GM12892 (cell line): ENCODE measurements around the gene MCM3AP.

Experiments used
- POLR2A ChIP-seq: IDR thresholded peaks from 2 replicates; pipeline ENCODE4 v1.6.1; 2011; ENCODE audit warnings: low read depth, low read length, control low read depth
- POLR2AphosphoS5 ChIP-seq: IDR thresholded peaks from 2 replicates; pipeline ENCODE4 v1.6.1; 2011; ENCODE audit warnings: low read depth, low read length, control low read depth

- TF ChIP-seq POLR2AphosphoS5 (no peak), POLR2A (no peak)
Observed at GRCh38 chr21:46326110-46326703, 40.8 kb upstream of the MCM3AP start.
